ENCODE data around the gene UNC13A.

Gene UNC13A

DNA sequence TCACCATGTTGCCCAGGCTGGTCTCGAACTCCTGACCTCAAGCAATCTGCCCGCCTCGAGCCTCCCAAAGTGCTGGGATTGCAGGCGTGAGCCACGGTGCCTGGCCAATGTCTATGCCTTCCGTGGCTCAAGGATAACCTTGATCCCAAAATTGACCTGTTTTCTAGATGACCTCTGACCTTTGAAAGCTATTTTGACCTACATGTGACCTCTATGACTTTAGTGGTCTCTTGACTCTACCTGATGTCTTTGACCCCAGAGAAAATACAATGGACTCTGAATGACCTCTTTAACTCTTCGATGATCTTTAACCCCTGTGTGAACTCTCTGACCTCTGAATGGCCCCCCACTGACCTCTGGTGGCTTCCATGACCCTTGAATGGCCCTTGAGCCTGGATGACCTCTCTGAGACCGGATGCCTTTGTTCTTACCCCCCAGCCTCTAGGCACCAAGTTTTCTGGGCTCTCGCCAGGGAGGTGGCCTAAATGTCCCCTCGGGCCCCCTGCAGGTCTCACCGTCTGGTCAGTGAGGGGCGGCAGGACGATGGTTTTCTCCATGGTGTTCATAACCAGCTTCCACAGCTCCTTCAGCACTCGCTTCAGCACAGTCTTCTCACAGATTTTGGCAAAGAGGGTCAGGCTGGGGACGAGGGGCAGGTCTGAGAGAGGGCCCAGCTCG is 63.7 kb downstream of the UNC13A start:
- no peak for DNase-seq

DNA sequence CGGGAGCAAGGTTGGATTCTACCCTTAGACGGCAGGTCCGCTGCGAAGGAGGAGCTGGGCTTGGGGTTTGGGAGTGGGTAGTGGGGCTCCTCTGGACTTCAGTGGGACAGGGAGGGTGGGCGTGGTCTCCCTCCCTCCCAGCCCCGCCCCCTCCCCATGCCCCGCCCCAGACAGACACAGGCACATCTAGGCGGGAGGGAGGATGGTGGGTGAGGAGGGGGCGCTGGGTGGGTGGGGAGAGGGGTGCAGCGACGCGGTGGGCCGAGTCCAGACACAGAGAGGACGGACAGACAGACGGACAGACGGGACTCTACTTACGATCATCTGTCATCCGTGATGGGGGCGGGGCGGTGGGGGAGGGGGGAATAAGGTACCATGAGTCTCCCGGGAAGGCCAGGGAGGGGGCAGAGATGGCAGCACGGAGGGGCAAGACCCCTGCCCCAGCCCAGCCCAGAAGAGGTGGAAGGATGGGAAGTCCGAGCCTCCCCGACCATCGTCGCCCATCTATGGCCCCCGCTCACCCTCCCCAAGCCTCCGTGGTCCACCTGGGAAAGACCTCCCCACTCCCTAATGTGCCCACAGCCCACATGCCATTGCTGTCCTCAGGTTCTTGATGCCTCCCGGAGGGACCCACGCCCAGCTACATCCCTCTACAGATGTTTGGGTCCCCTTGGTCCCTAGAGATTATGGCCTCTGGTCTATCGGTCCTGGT is 64.8 kb downstream of the UNC13A start:
- DNase-seq, result no peak

DNA sequence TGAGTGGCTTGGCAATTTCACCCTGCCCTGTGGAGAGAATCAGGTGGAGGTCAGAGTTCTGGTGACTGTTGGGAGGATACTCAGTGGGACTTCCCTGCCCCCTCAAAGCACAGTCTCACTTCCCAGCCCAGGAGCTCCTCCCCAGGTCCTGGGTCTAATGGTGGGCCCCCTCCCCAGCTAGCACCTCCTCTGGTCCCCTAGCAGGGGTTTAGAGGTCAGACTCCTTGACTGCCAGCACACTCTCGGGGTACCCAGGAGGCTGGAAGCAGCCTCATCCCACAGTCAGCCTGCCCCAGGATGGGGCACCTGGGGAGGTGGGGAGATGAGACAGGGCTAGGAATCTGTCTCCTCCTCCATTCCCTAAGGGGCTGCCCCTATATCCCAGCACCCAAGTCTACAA is 67.5 kb downstream of the UNC13A start:
- no peak for DNase-seq

DNA sequence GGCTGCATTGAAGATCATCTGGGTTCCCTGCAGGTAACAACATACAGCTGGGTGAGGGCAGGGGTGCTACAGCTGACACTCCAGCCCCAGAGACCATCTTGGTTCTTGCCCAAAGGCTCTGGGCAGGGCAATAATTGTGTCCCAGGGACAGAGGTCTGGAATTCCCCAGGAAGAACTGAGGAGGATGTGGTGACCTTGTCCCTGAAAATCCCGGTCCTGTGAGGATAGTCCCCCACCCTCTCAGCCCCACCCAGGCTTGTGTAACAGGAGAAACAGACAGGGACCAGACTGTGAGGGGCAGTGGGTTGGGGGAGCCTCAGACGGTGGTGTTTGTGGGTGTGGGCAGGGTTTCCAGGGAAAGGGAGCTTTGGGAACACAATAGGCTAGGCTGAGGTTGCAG is 69.2 kb downstream of the UNC13A start:
- DNase-seq, result no peak

DNA sequence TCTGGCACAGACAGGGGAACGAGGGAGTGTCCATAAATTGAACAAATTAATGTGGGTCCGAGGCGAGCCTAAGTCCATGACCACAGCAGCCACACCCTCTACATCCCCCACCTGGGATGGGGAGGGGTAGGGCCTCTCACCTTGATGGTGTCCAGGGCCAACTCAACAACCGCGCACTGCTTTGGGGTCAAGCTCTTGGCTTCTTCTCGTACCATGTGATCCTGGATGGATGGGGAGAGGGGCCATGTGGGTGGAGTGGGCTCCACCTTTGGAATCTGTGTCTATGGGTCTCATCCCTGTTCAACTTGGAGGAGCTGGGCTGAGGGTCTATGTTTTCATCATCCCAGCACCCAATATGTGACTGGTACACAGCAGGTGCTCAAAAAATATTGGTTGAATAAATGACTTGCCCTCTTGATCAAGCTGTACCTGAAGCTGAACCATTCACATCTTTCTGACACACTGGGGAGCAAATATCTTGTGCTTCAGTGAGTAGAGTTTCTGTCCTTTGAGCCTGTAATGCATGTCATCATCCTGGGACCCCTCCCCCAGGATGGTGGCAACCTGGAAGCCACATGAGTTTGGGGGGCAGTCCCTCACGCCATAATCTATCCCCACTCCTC is 69.8 kb downstream of the UNC13A start:
- DNase-seq, result no peak

DNA sequence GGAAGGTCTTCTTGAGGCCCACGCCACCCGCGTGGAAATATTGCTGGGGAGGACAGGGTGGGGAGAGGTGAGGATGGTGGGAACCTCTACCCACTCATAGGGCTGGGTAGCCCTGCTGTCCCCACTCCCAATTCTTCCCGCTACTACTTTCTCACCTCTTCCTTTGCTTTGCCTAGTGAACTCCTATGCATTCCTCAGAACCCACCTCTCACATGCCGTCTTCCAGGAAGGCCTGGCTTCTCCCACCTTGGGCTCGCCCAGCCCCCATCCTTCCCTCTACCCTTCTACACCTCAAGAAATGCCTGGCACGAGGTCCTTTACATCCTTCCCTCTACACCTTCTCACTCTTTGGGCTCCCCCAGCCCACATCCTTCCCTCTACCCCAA is 70.4 kb downstream of the UNC13A start:
- no peak for DNase-seq

DNA sequence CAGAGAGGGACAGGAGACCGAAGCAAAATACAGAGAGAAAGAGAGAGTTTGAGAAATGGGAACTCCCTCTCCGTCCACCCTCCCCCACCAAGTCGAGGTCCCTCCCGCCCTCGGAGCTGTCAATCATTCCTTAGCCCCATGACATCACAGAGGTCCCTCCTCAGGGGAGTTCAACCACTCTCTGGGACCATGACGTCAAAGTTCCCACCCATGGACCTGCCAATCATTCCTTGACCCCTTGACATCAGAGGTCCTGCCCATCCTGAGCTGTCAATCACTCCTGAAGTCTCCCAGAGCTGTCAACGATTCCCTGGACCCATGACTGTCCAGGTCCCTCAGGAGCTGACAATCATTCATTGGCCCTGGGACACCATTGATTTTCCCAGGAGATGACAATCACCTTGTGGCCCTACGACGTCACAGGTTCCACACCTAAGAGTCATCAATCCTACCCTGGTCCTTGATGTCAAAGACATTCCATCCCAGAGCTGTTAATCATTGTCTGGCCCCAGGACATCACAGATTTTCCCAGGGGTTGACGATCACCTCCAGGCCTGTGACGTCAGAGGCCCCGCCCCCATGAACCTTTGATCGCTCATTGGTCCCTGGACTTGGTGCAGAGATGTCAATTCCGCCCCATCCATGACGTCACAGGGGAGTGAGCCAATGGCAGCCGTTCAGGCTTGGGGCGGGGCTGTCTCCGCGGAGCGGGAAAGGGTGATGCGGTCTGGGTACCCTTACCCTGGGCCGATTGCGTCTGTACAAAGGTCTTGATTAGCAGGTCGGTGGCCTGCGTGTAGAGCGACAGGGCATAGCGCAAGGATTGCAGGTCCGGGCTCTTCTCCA is 71.0 kb downstream of the UNC13A start:
- DNase-seq, result peak in 1 of 2 donors; percentile 22

DNA sequence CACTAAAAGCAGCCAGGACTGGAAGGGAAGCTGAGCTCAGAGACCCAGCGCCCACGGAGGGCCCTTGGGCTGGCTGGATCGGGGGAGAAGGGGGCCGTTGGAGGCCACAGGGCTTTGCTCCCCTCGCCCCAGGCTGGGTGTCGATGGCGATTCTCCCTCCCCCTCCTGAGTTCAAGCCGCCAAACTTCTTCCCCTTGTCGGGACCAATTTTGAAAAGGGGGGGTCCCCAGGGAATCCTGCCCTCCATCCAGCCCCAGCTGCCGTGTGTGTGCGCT is 71.5 kb downstream of the UNC13A start:
- DNase-seq, result no peak

DNA sequence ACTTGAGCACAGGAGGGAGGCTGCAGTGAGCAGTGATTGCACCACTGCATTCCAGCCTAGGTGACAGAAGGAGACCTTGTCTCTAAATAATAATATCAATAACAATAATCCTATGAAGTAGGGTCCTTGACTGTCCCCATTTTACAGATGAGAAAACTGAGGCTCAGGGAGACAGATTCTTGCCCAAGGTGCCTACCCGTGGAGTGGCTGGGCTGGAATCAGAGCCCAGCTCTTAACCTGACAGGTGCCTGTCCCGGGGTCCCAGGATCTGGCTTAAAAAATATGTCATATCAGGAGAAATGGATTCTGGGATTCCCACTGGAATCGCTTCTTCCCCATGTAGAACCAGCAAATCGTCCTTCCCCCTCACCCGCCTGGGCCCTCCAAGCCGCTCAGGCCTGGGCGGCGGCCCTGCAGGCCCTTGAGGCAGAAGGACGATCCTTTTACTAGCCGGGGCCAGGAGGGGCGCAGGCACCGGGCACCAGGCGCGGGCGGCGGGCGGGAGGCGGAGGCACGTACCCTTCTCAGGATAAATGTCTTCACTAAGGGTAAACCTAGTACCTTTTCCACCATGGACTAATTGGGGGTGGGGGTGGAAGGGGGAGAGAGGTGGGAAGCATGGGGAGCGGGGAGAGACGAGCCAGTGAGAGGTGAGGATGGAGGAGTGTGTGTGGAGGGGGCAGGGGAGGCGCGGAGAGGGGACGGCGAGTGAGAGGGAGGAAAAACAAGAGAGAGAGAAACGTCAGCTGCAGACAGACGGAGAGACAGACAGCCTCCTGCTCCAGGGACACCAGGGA is 72.1 kb downstream of the UNC13A start:
- DNase-seq, result no peak

DNA sequence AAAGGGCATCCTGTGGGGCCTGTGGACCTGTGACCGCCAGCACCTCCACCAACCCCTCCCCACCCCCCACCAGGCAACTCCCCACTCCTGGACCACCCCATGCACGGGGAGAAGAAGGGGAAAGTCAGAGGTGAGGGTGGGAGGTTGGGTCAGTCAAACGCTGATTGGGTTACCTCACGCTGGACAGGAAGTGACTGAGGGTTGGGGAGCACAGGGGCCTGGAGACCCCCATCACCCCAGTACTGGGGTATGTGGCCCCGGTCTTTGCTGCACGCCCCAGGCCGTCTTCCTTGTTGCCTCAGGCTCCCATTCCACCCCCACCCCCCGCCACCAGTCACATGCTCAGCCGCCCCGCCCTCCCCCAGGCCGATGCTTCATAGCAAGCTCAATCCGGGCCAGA is 73.7 kb downstream of the UNC13A start:
- no peak for DNase-seq

DNA sequence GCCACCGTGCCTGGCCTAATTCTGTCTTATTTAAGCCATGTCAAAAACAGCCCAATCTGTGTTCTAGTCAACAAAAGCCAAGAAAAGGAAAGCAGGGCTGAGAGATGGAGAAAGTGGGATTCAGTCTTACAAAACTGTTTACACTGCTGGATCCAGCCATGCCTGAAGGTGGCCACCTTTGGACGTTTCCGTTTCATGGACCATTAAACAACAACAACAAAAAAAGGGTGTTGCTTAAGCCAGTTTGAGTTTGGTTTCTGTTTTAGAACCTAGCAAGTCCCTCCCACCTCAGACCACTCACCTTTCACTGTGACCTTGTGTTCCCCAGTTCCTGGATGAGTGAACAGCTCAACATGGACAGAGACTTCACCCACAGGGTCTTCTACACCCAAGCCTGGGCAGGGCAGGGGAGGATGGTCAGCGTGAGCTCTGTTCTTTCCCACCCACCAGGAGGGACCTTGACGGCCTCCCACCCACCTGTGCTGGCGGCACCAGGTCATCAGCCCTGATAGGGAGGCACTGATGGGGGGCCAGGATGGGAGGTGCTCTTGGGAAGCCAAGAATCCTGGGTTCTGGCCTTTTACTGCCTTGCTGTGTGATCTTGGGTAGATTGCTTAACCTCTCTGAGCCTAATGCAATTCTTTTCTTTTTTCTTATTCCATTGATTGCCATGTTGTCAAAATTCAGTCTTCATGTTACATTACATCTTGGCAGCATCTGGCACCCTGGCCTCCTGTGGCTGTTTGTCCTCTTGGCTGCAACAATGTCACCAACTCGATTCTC is 76.5 kb downstream of the UNC13A start:
- no peak for DNase-seq

DNA sequence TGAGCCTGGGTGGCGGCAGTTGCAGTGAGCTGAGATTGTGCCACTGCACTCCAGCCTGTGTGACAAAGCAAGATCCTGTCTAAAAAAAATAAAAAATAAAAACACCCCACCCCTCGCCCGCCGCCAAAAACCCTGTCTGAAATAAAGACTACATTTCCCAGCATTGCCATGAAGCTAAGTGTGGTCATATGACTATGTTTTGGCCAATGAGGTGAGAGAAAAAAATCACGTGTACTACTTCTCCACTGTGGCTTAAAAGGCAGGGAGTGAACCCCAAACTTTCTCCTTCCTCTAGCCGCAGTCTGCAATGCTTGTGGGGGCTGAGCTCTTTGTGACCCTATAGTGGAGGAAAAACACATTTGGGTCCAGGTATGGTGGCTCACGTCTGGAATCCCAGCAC is 77.8 kb downstream of the UNC13A start:
- DNase-seq, result peak in 1 of 2 donors; percentile 18

DNA sequence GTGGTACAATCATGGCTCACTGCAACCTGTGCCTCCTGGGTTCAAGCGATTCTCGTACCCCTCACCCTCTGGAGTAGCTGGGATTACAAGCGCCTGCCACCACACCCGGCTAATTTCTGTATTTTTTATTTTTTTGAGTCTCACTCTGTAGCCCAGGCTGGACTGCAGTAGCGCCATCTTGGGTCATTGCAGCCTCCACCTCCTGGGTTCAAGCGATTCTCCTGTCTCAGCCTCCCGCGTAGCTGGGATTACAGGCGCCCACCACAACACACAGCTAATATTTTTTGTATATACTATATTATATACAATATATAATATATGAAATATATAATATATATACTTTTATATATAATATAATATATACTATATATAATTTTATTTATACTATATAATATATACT is 80.2 kb downstream of the UNC13A start:
- DNase-seq, result no peak

DNA sequence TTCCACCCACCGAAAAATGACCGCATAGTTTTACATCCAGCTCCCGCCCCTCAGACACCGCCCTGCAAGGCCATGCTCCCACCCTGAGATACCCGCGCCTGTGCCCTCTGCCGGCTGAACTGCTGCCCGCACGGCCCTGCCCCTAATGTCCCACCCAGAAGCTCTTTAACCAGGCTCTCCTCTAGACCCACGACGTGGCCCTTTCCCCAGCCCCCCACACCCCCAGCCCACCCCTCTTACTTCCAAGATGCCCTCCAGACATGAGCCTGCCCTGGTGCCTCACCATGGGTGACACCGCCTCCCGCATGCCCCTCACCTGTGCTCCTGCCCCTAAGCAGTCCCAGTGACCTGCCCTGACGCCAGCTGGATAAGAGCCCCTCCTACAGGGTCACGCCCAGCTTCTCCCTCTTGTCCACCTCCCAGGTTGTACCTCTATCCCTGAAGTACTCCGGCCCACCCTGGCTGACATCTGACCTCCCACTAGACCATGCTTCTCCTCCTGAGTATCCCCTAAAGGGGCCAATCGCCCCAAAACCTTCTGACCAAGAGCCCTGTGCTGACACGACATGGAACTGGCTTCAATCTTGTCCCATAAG is 81.5 kb downstream of the UNC13A start:
- no peak for DNase-seq

DNA sequence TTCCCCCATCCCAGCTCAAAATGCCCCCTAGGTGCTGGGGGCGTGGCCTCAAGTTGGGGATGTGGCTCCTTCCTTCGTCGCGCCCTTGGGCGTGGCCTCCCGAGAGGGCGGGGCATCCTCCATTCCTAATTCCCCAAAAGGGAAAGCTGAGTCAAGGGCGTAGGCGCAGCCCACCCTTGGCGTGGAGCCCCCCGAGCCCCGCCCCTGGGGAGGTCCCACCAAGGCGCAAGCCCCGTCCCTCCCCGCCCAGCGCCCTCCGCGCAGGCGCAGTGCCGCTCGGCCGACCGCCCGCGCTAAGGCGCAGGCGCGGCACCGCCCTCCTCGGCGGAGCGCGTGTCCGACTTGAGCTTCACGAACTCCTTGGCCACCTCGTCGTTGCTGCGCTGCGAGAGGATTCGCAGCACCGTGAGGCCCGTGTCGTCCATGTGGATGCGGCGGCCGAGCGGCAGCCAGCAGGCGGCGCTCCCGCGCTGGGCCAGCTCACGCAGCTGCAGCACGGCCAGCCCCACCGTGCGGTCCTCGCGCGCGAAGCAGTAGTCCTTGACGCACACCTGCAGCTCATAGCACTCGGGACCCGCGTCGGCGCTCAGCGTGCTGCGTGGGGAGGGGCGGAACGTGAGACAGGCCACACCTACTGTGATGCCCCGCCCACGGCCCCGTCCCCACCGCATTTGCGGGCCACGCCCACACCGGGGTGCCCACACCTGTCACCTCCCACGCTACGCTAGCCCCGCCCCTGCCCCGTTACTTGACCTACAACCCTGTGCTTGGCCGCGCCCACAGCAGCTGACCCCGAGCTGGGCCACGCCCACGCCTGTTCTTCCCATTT is 82.2 kb downstream of the UNC13A start:
- DNase-seq, result peak; percentile 83 to 88

DNA sequence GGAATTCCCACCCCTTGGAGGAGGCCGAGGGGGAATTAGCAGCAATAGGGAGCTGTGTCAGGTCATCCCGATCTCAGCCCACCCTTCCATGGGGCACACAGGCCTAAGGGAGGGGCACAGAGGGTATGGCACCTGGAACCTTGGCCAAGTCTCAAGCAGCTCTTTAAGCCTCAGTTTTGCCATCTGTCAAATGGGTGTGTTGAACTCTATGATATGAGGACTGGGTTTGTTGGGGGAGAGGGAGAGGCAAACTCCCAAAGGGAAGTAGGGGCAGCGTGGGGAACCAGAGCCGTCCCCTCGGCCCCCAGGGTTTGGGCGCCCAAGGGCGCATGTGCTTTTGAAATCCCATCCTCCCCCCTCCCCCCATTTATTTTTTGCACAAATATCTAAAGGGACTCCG is 83.0 kb downstream of the UNC13A start:
- DNase-seq, result no peak

DNA sequence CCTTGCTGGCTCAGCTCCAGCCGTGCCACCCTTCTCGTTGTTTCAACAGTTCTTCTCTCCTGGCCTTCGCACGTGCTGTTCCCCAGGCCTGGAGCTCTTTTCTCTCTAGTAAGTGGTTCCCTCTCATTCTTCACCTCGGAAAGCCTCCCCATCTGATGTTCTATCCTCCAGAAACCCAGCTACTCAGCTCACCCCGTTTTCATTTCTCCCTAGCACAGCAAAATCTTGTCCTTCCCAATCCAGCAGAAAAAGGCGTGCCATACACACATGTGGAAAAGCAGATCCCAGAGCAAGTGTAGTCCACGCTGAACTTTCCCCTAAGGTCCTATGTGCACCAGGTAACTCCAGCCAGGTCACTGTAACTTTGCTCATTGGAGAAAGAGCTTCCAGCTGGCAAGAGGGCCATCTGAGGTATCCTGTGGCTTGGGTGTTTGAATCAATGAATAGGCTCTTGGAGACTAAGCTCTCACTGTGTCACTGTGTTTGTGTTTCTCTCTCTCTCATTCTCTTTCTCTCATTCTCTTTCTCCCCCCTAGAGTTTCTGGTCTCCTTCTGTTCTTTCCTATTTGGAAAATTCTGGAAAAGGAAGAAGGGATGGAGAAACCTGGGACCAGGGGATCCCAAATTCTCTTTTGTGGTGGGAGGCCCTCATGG is 83.7 kb downstream of the UNC13A start:
- DNase-seq, result no peak

DNA sequence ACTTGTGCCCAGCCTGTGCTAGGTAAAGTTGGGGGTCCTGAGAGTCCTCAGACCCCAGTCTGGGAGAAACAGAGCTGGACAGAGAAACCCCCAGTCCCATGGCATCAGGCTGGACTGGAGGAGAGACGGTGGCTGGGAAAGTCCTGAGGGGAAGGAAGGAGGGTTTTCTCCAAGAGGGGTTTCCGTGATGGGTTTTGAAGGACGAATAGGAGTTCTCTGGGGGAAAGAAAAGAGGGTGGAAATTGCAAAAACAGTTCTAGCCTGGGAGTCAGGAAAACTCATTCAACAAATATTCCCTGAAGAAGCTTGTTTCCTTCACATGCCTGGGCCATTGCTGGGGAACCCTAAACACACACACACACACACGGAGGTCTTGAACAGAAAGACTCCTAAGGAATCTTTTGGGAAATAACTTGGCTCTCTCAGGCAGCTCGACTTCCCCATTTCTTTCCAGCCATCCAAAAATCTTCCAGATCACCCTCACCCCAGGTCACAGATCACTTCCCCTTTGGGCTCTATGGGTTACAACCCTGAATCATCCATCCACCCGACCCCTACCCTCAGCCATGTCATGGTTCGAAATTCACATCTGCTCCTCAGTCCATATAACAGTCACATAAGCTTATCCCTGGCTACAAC is 85.2 kb downstream of the UNC13A start:
- no peak for DNase-seq

DNA sequence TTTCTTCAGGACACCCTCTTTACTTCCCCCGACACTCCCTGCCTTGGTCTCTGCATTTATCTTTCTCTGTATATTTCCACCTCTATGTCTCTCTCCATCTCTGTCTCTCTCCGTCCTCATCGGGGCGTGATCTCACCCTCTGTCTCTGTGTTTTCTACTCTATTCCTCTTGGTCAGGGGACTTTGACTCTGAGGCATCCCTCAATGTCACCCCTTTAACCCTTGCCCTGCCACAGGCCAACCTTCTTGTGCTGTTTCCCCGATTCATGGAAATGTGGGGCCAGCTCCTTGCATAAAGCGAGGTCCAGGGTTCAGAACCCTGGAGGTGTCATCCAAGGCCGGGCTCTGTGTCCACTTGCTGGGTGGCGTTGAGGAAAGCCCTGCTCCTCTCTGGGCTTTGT is 85.9 kb downstream of the UNC13A start:
- DNase-seq, result no peak

DNA sequence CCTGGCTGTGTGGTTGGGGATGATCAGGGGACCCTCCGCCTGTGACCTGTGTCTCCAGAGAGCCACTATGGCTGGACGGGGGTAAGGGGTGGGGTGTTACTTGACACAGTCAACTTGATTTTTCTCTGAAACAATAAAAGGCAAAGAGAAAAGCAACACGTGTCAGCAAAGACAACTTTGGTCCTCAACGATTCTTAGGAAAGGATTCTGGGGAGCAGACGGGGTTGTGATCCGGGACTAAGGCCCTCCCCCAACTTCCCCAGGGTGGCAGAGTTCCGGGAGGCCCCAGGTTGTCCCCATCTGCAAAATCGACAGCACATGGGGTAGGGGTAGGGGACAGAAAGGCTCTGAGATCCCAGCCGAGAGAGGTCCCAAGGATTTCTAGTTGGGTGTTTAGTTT is 86.5 kb downstream of the UNC13A start:
- DNase-seq, result no peak
